ENCODE data around the gene TEC. TPM values are rescaled to one million over a fixed set of nuclear protein-coding genes. Genes with fewer than 3 reads are reported as not detected.

The TEC gene
- total RNA-seq, 2 experiments from 2014 or later = 2.1 to 11.5 TPM

GRCh38 chr4:48252313-48252712 is 17.3 kb downstream of the TEC start:
- Histone ChIP-seq H3K4me1 (ENCODE audit: insufficient read depth, low read length, poor library complexity, severe bottlenecking) (no peaks in the 10 kb centered on the region), H3K27ac (ENCODE audit: low read depth, low read length, poor library complexity, severe bottlenecking) (no peak overlapping the region), H4K20me1 (ENCODE audit: insufficient read depth, low read length) (no peaks in the 10 kb centered on the region), H3K4me2 (ENCODE audit: low read length) (no peak overlapping the region), H3K36me3 (ENCODE audit: insufficient read depth, low read length) (no peaks in the 10 kb centered on the region), H3K4me3 (ENCODE audit: low read depth, low read length, poor library complexity, severe bottlenecking) (no peak overlapping the region), H3K9me3 (ENCODE audit: low read length) (no peaks in the 10 kb centered on the region), H3K9me2 (ENCODE audit: insufficient read depth, low read length) (no peaks in the 10 kb centered on the region), H3K79me2 (ENCODE audit: insufficient read depth, low read depth, low read length) (no peaks in the 10 kb centered on the region), H2AFZ (ENCODE audit: low read length) (no peak overlapping the region)
- no peak for DNase-seq (ENCODE audit: low spot score)
- intact Hi-C loops (cut with micrococcal nuclease; ENCODE audit: unreplicated experiment) = no loop called here
- CTCF ChIA-PET (ENCODE audit: unreplicated experiment) = no interaction called here
- TF ChIP-seq CTCF (conservative IDR thresholded peaks at IDR 0.05; ENCODE audit: low read length) (no peak), EZH2phosphoT487 (IDR thresholded peaks at IDR 0.05; ENCODE audit: borderline replicate concordance, low read depth, low read length) (no peak)
- POLR2A ChIA-PET = interaction anchor here (0.6 to 1.2 kb wide), 3 partner anchors 43 to 1009 kb away, joined by 3 to 4 read pairs (median 4); no protein-coding TSS in a partner anchor
- BruUV-seq (replicated peaks) = no TSS peak

DNA sequence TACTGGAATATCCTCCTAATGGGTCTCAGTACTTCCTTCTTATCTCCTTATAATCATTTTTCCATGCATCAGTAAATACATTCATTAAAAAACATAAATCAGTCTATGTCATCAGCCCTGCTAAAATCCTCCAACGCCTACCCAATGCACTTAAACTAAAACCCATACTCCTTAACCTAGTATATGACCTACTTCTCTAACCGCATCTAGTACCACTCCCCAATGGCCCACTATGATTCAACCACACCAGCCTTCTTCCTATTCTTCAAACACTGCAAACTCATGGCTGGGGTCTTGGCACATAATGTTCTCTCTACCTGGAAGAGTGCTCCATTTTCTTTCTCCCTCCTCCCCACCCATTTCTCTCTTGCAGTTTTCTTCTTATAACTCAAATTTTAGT is 18.7 kb downstream of the TEC start:
- Histone ChIP-seq H3K9me2 (ENCODE audit: insufficient read depth, low read length) (no peaks in the 10 kb centered on the region), H2AFZ (ENCODE audit: low read length) (no peak overlapping the region), H3K79me2 (ENCODE audit: insufficient read depth, low read depth, low read length) (no peaks in the 10 kb centered on the region), H3K36me3 (ENCODE audit: insufficient read depth, low read length) (no peaks in the 10 kb centered on the region), H3K4me3 (ENCODE audit: low read depth, low read length, poor library complexity, severe bottlenecking) (no peak overlapping the region), H4K20me1 (ENCODE audit: insufficient read depth, low read length) (no peaks in the 10 kb centered on the region), H3K9me3 (ENCODE audit: low read length) (no peaks in the 10 kb centered on the region), H3K27ac (ENCODE audit: low read depth, low read length, poor library complexity, severe bottlenecking) (no peak overlapping the region), H3K4me2 (ENCODE audit: low read length) (no peak overlapping the region), H3K4me1 (ENCODE audit: insufficient read depth, low read length, poor library complexity, severe bottlenecking) (no peaks in the 10 kb centered on the region)
- no peak for TF ChIP-seq CTCF (conservative IDR thresholded peaks at IDR 0.05; ENCODE audit: low read length)
- TF ChIP-seq EZH2phosphoT487 (IDR thresholded peaks at IDR 0.05; ENCODE audit: borderline replicate concordance, low read depth, low read length) = no peak
- intact Hi-C loops (cut with micrococcal nuclease; ENCODE audit: unreplicated experiment) = no loop called here
- no peak for DNase-seq (ENCODE audit: low spot score)
- ChIA-PET CTCF (ENCODE audit: unreplicated experiment) (no interaction called here), POLR2A (interaction anchor here (0.7 kb wide), 1 partner anchor 658 kb away, joined by 3 read pairs; no protein-coding TSS in a partner anchor)
- no TSS peak for BruUV-seq (replicated peaks)

GRCh38 chr4:48250343-48250742 is 19.3 kb downstream of the TEC start:
- Histone ChIP-seq H4K20me1 (ENCODE audit: insufficient read depth, low read length) (no peaks in the 10 kb centered on the region), H3K4me2 (ENCODE audit: low read length) (no peak overlapping the region), H3K36me3 (ENCODE audit: insufficient read depth, low read length) (no peaks in the 10 kb centered on the region), H3K4me3 (ENCODE audit: low read depth, low read length, poor library complexity, severe bottlenecking) (no peak overlapping the region), H2AFZ (ENCODE audit: low read length) (no peak overlapping the region), H3K9me3 (ENCODE audit: low read length) (no peaks in the 10 kb centered on the region), H3K4me1 (ENCODE audit: insufficient read depth, low read length, poor library complexity, severe bottlenecking) (no peaks in the 10 kb centered on the region), H3K9me2 (ENCODE audit: insufficient read depth, low read length) (no peaks in the 10 kb centered on the region), H3K79me2 (ENCODE audit: insufficient read depth, low read depth, low read length) (no peaks in the 10 kb centered on the region), H3K27ac (ENCODE audit: low read depth, low read length, poor library complexity, severe bottlenecking) (no peak overlapping the region)
- POLR2A ChIA-PET = no interaction called here
- CTCF ChIA-PET (ENCODE audit: unreplicated experiment) = no interaction called here
- DNase-seq (ENCODE audit: low spot score) = no peak
- intact Hi-C loops (cut with micrococcal nuclease; ENCODE audit: unreplicated experiment) = no loop called here
- no peak for TF ChIP-seq CTCF (conservative IDR thresholded peaks at IDR 0.05; ENCODE audit: low read length)
- TF ChIP-seq EZH2phosphoT487 (IDR thresholded peaks at IDR 0.05; ENCODE audit: borderline replicate concordance, low read depth, low read length) = no peak
- BruUV-seq (replicated peaks) = no TSS peak
